SH-SY5Y (cell line): ENCODE measurements around the gene CTNNA3.

Source experiments
- GATA2 ChIP-seq: IDR thresholded peaks from 2 replicates; pipeline ENCODE4 v1.6.1; 2011; ENCODE audit warnings: mild to moderate bottlenecking, low read depth, low read length
- GATA3 ChIP-seq: IDR thresholded peaks from 2 replicates; pipeline ENCODE4 v1.6.1; 2011; ENCODE audit warnings: low read depth, mild to moderate bottlenecking, low read length, moderate library complexity

DNA sequence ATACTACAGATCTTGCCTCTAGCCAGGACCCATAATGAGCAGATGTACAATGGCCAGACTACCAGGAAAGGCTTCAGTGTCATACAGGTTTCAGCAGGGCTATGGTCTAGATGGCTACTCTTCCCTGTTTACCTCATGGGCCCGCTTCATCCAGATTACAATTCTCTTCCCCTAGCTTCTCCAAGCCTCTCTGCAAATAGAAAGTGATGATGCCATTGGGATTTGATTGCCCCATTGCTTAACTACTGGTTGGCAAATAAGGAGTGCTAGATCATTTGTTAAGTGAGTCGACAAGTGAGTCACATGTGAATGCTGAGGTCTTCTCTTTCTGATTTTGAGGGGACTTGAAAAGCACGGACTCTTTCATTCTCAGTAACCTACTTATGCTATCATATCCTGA is 1131.7 kb downstream of the CTNNA3 start:
- no peak for TF ChIP-seq GATA2
- TF ChIP-seq GATA3: no peak
